GM18511 (cell line): ENCODE results near the gene SLC30A3.
"Not testable (repeated sequence)": the region's sequence is repeated elsewhere in the genome, so short reads cannot be mapped to it uniquely, and the experiment has no call there.

Experiments
- ATAC-seq: cut with Tn5 transposase; IDR thresholded peaks from one replicate; pipeline ENCODE4 v1.9.1; 2021; ENCODE audit warnings: mild to moderate bottlenecking, moderate library complexity; ENCODE audit not compliant: unreplicated experiment

The SLC30A3 gene

GRCh38 chr2:27262379-27263286, at the start of gene SLC30A3:
Gene SLC30A3 (minus strand): TSS chr2:27263047. CDS start chr2:27262906, 141 bp downstream.
- no peak for ATAC-seq

DNA sequence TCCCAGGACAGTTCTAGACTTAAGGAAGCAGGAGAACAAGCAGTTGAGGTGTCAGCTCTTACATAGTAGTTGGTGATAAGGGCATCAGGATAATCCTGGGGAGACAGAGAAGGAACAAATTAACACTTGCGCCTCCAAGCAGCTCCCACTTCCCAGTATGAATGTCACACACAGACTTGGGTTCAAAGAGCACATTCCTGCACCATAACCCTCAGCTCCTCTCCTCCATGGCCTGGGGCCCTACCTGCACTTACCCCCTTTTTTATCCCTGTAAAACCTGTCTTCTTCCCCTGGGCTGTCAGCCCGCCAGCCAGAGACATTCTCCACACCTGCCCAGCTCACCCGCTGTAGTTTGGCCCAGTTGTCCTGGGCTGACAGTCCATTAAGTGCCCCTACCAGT, 49.3 kb upstream of the SLC30A3 start:
- no peak for ATAC-seq

GRCh38 chr2:27309651-27310050, 46.8 kb upstream of the SLC30A3 start:
- no peak for ATAC-seq

- no peak for ATAC-seq
Measured at GRCh38 chr2:27308359-27308881, 45.6 kb upstream of the SLC30A3 start, which contains the start of gene UCN. Gene UCN (minus strand): TSS chr2:27308445. CDS start chr2:27307895, 550 bp downstream.

- no peak for ATAC-seq
Measured at GRCh38 chr2:27307545-27308358, 44.9 kb upstream of the SLC30A3 start.

DNA sequence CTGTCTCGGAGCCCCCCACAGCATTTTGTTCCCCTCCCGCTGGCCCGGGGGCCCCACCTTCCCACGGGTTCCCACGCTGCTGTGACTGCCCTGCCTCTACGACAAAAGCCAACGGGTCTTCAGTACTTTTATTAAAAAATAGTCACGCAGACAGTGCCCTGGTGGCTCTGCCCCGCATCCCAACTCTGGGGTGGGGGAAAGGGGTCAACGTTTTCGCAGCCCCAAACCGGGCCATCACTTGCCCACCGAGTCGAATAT, 44.4 kb upstream of the SLC30A3 start:
- ATAC-seq = no peak

DNA sequence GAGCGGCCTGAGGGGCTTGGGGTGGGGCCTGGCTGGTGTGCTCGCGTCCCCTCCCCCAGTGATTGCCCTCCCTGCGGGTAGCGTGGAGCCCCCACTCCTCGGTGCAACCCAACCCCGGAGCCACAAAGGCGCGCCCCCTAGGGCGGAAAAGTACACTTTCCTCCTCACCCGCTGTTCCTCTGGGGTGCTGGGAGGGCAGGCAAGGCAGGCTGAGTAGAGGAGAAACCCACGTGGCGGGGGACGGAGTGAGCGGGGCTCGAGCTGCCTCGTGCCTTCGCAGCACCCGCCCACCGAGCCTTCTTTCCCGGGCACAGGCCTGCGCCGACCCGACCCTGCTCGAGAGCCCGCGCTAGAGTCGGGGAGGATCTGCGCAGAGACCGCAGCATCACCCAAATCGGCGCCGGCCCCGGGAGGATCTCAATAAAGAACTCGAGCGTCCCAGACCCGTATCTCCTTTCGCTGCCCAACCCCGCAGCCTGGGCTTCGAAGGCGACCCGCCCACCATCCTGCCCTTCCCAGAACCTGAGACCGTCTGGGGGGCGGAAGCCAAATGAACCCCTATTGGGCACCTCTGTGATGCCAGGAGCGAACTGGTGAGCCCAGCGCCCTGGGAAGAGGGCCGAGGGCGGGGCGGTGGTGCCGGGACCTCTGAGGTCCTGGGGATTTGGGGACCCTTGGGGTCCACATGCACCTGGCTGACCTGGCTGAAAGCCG, 43.9 kb upstream of the SLC30A3 start:
- no peak for ATAC-seq

DNA sequence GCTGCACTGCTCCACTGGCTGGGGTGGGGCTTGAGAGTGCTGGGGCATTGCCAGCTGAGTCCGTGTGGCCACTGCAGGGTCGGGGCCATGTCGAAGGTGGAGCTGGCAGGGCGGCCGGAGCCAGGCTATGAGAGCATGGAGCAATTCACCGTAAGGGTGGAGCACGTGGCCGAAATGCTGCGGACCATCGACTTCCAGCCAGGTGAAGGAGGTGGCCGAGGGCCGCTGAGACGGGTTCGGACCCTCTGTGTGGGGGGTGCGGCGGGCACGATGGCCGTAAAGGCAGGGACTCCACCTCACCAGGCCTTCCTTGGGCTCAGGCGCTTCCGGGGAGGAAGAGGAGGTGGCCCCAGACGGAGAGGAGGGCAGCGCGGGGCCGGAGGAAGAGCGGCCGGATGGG, 43.3 kb upstream of the SLC30A3 start:
- no peak for ATAC-seq

DNA sequence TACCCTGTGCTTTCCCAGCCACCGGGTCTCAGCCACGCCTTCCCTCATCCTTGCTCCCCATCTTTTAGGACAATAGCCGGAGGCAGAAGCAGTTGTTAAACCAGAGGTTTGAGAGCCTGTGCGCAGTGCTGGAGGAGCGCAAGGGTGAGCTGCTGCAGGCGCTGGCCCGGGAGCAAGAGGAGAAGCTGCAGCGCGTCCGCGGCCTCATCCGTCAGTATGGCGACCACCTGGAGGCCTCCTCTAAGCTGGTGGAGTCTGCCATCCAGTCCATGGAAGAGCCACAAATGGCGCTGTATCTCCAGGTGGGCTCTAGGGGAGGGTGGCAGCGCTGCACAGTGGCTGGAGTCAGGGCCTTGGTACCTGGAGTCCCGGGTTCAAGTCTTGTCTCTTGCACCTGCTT, 42.7 kb upstream of the SLC30A3 start:
- ATAC-seq = no peak

- ATAC-seq = no peak
Measured at GRCh38 chr2:27304488-27305240, 41.8 kb upstream of the SLC30A3 start.

DNA sequence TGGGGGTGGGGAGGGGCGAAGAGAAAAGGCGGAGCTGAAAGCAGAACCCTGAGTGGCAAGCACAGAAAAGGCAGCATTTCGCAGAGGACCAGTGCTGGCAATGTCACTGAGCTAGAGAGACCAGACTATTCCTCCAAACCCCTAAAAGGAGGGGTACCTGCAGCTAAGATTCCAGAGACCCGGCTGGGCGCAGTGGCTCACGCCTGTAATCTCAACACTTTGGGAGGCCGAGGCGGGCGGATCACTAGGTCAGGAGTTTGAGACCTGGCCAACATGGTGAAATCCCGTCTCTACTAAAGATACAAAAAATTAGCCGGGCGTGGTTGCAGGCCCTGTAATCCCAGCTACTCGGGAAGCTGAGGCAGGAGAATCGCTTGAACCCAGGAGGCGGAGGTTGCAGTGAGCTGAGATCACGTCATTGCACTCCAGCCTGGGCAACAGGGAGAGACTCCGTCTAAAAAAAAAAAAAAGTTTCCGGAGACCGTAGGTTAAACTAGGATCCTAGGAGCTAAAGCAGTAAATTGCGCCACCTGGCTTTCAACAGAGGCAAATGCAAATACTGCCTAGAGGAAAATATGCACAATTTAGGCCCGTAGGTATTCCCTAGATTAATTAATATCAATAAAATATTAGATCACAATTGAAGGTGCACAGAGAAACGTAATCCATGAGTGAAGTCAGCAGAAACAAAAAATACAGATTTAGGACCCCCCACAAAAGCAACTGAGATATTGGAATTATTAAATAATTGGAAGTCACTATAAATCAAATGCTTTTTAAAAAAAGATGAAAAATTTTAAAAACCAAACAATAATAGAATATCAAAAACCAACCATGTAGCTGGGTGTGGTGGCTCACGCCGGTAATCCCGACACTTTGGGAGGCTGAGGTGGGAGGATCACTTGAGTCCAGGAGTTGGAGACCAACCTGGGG, 40.5 kb upstream of the SLC30A3 start:
- ATAC-seq = peak; percentile 52

GRCh38 chr2:27300606-27301005, 37.8 kb upstream of the SLC30A3 start:
- not testable (repeated sequence) for ATAC-seq

- ATAC-seq = no peak
Measured at GRCh38 chr2:27298391-27299080, 35.7 kb upstream of the SLC30A3 start.

DNA sequence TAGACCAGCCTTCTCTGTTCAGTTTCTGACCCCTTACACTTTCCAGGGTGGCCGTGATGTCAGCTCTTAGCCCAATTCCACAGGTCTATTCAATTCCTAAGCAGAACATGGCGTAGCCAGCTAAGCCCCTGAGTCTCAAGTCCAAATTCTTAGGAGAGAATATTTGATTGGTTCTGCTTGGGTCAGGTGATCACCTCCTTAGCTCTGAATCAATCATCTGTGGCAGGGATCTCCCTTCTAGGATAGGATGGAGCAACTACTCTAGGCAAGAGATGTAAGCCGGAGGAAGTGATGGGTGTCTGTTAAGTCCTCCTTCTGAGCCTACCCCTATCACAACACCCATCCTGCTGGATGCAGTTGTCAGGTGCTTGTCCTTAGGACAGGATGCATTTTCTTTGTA, 34.3 kb upstream of the SLC30A3 start:
- no peak for ATAC-seq

DNA sequence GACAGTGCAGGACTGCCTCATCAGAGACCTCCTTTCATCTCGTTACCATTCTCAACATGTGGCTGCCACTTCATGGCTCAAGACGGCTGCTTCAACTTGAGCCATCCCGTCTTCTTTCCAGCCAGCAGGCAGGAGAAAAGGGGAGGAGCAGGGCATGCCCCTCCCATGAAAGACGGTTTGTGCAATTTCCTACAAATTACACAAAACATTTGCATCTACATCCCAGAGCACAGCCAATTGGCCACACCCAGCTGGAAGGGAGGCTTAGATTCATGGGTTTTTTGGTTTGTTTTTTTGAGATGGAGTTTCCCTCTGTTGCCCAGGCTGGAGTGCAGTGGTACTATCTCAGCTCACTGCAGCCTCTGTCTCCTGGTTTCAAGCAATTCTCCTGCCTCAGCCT, 33.6 kb upstream of the SLC30A3 start:
- no peak for ATAC-seq

DNA sequence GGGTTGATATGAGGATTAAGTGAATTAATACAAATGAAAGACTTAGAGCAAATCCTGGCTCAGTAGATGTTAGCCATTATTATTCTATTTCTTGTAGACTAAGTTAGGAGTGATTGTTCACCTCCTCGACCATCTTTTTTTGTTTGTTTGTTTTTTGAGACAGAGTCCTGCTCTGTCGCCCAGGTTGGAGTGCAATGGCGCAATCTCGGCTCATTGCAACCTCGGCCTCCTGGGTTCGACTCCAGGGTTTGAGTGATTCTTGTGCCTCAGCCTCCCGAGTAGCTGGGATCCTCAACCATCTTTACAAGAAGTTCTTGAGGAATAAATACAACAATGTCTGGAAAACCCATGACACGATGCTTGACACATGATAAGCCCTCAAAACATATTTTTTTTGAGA, 32.1 kb upstream of the SLC30A3 start:
- no peak for ATAC-seq

DNA sequence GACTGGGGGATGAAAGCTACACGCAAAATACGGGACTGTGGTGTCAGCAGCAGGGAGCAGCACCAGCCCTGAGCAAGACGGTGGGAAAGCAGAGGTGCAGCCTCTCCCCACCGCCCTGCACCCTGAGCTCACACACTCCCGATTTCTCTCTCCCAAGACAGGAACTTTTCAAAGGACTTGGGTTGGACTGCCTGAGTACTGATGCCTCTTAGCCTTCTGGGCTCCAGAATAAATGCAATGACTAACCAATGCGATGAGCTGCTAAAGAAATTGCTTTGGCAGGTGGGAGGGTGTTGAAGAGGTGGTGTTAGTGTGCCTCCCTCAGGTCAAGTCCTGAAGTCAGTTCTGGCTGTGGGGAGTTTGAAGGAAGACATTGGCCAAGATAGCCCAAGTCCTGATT, 29.0 kb upstream of the SLC30A3 start:
- ATAC-seq = no peak

DNA sequence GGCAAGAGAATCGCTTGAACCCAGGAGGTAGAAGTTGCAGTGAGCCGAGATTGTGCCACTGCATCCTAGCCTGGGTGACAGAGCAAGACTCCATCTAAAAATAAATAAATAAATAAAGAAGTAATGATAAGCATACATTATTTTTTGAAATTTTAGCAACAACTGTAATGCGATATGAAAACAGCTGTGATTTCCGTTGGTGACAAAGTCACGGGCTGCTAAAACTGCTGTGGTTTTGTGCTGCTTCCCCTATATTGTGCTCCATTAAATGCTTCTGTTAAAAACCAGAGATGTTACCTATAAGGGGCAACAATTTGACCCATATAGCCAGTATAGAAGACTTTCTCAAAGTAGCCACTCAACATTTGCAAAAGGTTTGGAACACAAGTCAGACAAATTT, 27.7 kb upstream of the SLC30A3 start:
- ATAC-seq = no peak

GRCh38 chr2:27288610-27289009, 25.8 kb upstream of the SLC30A3 start:
- ATAC-seq = no peak
